H9 (cell line): ENCODE results near the gene ENTR1. TPM values are rescaled to one million over a fixed set of nuclear protein-coding genes. Genes with fewer than 3 reads are reported as not detected.

ENCODE experiments used
- DNase-seq: peaks from one replicate; pipeline ENCODE4 v3.0.0-alpha.2; 2017
- H2AFZ ChIP-seq: one replicate; pipeline ENCODE4 v1.6.1; 2013; ENCODE audit warnings: mild to moderate bottlenecking, low read length, control low read depth, moderate library complexity
- H2AK5ac ChIP-seq: 2 replicates; pipeline ENCODE4 v1.6.1; 2013; ENCODE audit warnings: low read length, control low read depth, mixed read lengths; ENCODE audit not compliant: insufficient read length
- H2BK120ac ChIP-seq: one replicate; pipeline ENCODE4 v1.6.1; 2013; ENCODE audit warnings: low read depth, mild to moderate bottlenecking, low read length, control low read depth, inconsistent platforms; ENCODE audit not compliant: poor library complexity, severe bottlenecking
- H2BK12ac ChIP-seq: 2 replicates; pipeline ENCODE4 v1.6.1; 2013; ENCODE audit warnings: low read length, control low read depth, mixed read lengths, low read depth; ENCODE audit not compliant: insufficient read length
- H2BK15ac ChIP-seq: 2 replicates; pipeline ENCODE4 v1.6.1; 2013; ENCODE audit warnings: low read depth, low read length, control low read depth
- H2BK20ac ChIP-seq: one replicate; pipeline ENCODE4 v1.6.1; 2013; ENCODE audit warnings: low read depth, mild to moderate bottlenecking, low read length, control low read depth, inconsistent platforms; ENCODE audit not compliant: poor library complexity, severe bottlenecking
- H2BK5ac ChIP-seq: 2 replicates; pipeline ENCODE4 v1.6.1; 2013; ENCODE audit warnings: low read length, control low read depth, mixed read lengths; ENCODE audit not compliant: insufficient read length
- H3K14ac ChIP-seq: 2 replicates; pipeline ENCODE4 v1.6.1; 2013; ENCODE audit warnings: low read length, control low read depth; ENCODE audit not compliant: insufficient read depth
- H3K18ac ChIP-seq: 2 replicates; pipeline ENCODE4 v1.6.1; 2013; ENCODE audit warnings: low read depth, mild to moderate bottlenecking, mixed read lengths, low read length, control low read depth; ENCODE audit not compliant: insufficient read length
- H3K23ac ChIP-seq: 2 replicates; pipeline ENCODE4 v1.6.1; 2013; ENCODE audit warnings: low read length, control low read depth, mixed read lengths, low read depth; ENCODE audit not compliant: insufficient read length
- H3K23me2 ChIP-seq: 2 replicates; pipeline ENCODE4 v1.6.1; 2013; ENCODE audit warnings: low read depth, mild to moderate bottlenecking, mixed read lengths, low read length, control low read depth; ENCODE audit not compliant: insufficient read length, poor library complexity, severe bottlenecking
- H3K27ac ChIP-seq: 2 replicates; pipeline ENCODE4 v1.5.1; 2013; ENCODE audit warnings: low read length, control low read depth, mixed read lengths, low read depth; ENCODE audit not compliant: insufficient read length
- H3K27me3 ChIP-seq: 2 replicates; pipeline ENCODE4 v1.6.1; 2013; ENCODE audit warnings: low read length, control low read depth, inconsistent platforms; ENCODE audit not compliant: insufficient read depth
- H3K4ac ChIP-seq: 2 replicates; pipeline ENCODE4 v1.6.1; 2013; ENCODE audit warnings: low read depth, mild to moderate bottlenecking, control low read depth, inconsistent platforms, low read length, moderate library complexity
- H3K4me1 ChIP-seq: 2 replicates; pipeline ENCODE4 v1.6.1; 2013; ENCODE audit warnings: low read length, control low read depth, inconsistent platforms; ENCODE audit not compliant: insufficient read depth
- H3K4me2 ChIP-seq: 2 replicates; pipeline ENCODE4 v1.6.1; 2013; ENCODE audit warnings: low read length, control low read depth, mixed read lengths; ENCODE audit not compliant: insufficient read length, insufficient read depth
- H3K56ac ChIP-seq: 2 replicates; pipeline ENCODE4 v1.6.1; 2013; ENCODE audit warnings: low read depth, mild to moderate bottlenecking, mixed read lengths, low read length, control low read depth; ENCODE audit not compliant: insufficient read length
- H3K79me1 ChIP-seq: 2 replicates; pipeline ENCODE4 v1.6.1; 2013; ENCODE audit warnings: low read depth, mild to moderate bottlenecking, moderate library complexity, low read length, control low read depth, inconsistent platforms; ENCODE audit not compliant: insufficient read depth, poor library complexity, severe bottlenecking
- H3K79me2 ChIP-seq: 2 replicates; pipeline ENCODE4 v1.6.1; 2013; ENCODE audit warnings: low read length, control low read depth, inconsistent platforms; ENCODE audit not compliant: insufficient read depth
- H3K9ac ChIP-seq: 2 replicates; pipeline ENCODE4 v1.6.1; 2013; ENCODE audit warnings: low read length, control low read depth, mixed read lengths; ENCODE audit not compliant: insufficient read length; ENCODE audit errors: extremely low read depth
- H3K9me3 ChIP-seq: one replicate; pipeline ENCODE4 v1.6.1; 2013; ENCODE audit warnings: low read depth, low read length, inconsistent platforms; ENCODE audit not compliant: control insufficient read depth
- H3T11ph ChIP-seq: one replicate; pipeline ENCODE4 v1.6.1; 2013; ENCODE audit warnings: mild to moderate bottlenecking, low read length, control low read depth, inconsistent platforms
- H4K20me1 ChIP-seq: one replicate; pipeline ENCODE4 v1.6.1; 2013; ENCODE audit not compliant: control insufficient read depth, insufficient read length, insufficient read depth
- H4K5ac ChIP-seq: 2 replicates; pipeline ENCODE4 v1.6.1; 2013; ENCODE audit warnings: low read depth, mild to moderate bottlenecking, mixed read lengths, low read length, control low read depth; ENCODE audit not compliant: insufficient read length
- H4K8ac ChIP-seq: replicated peaks from 2 replicates; pipeline ENCODE4 v1.6.1; 2013; ENCODE audit warnings: low read length, control low read depth, mixed read lengths, low read depth; ENCODE audit not compliant: insufficient read length
- H4K91ac ChIP-seq: 2 replicates; pipeline ENCODE4 v1.6.1; 2013; ENCODE audit warnings: low read depth, mild to moderate bottlenecking, moderate library complexity, mixed read lengths, low read length, control low read depth; ENCODE audit not compliant: insufficient read length
- H3K27ac Mint-ChIP-seq, 3 experiments: 2 replicates in 2 of 3; 3 replicates in 1 of 3; pipeline ENCODE4 v1.8.0; 2020 to 2021; ENCODE audit warnings: mixed read lengths in 3 of 3, mild to moderate bottlenecking in 1 of 3, moderate library complexity in 1 of 3
- H3K27me3 Mint-ChIP-seq: 2 replicates; pipeline ENCODE4 v1.8.0; 2021; ENCODE audit warnings: low read depth, mild to moderate bottlenecking, moderate library complexity, mixed read lengths
- H3K36me3 Mint-ChIP-seq, 3 experiments: 2 replicates in 2 of 3; 3 replicates in 1 of 3; pipeline ENCODE4 v1.8.0; 2020 to 2021; ENCODE audit warnings: low read depth in 3 of 3, mixed read lengths in 3 of 3; ENCODE audit not compliant: insufficient read depth in 1 of 3
- H3K4me1 Mint-ChIP-seq, 2 experiments: 2 replicates each; pipeline ENCODE4 v1.8.0; 2020; ENCODE audit warnings: mixed read lengths in 2 of 2
- H3K4me3 Mint-ChIP-seq, 2 experiments: 2 replicates in 1 of 2; 3 replicates in 1 of 2; pipeline ENCODE4 v1.8.0; 2020 to 2021; ENCODE audit warnings: mild to moderate bottlenecking in 2 of 2, mixed read lengths in 2 of 2, moderate library complexity in 1 of 2
- H3K9me3 Mint-ChIP-seq, 2 experiments: 2 replicates in 1 of 2; 3 replicates in 1 of 2; pipeline ENCODE4 v1.8.0; 2020; ENCODE audit warnings: mild to moderate bottlenecking in 2 of 2, mixed read lengths in 2 of 2, moderate library complexity in 1 of 2
- WGBS: extraction: QIAGEN DNeasy Blood & Tissue Kit; methylation state at CpG from one replicate; pipeline ENCODE4 v1.1.7; 2013; ENCODE audit warnings: missing lambda C conversion rate, low lambda C conversion rate, mixed read lengths; ENCODE audit not compliant: insufficient read length; ENCODE audit errors: extremely low coverage; 5-methylcytosine and 5-hydroxymethylcytosine counted together
- total RNA-seq: library from RNA; stranded (reverse); gene quantifications from 2 replicates; pipeline ENCODE4 v1.2.1, GENCODE V29; 2021
- TF ChIP-seq, protein P1 (sequence below): fragments of 200-600 bp; sonication (generic); conservative IDR thresholded peaks from 3 replicates; pipeline ENCODE4 v1.8.0; 2021; ENCODE audit warnings: antibody characterized with exemption, mild to moderate bottlenecking

ENTR1 gene
- total RNA-seq, 1 experiment from 2014 or later: 108 TPM

DNA sequence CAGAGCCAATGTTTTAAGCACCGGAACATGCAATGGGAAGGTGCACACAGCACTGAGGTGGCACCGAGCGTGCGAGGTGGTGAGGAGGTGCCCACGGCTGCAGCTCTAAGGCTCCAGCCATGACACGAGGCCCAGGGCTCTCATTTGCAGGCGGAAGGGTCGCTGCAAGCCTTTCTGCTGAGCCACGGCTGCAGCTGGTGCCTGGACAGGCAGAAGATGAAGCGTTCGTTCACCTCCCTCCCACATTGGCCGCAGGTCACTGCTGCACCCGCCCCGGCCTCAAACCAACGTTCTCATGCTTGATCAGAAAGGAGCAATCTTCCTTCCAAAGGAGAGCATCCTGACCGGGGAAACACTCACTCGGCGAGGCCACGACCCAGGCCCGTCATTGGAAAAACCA, 33.7 kb upstream of the ENTR1 start:
- Histone ChIP-seq H4K8ac (no peak overlapping the region), H4K5ac (no peak overlapping the region), H2BK15ac (no peak overlapping the region), H3K79me2 (no peaks in the 10 kb centered on the region), H2AK5ac (no peak overlapping the region), H2BK5ac (no peak overlapping the region), H4K20me1 (peaks cover 2% of the 10 kb centered on the region), H3K4me2 (no peak overlapping the region), H3K27me3 (no peaks in the 10 kb centered on the region), H2AFZ (no peak overlapping the region), H3K14ac (no peak overlapping the region), H3K4me1 (no peaks in the 10 kb centered on the region), H3K27ac (no peak overlapping the region), H3T11ph (no peak overlapping the region), H3K23ac (no peak overlapping the region), H3K56ac (no peak overlapping the region), H3K4ac (no peak overlapping the region), H3K9ac (no peak overlapping the region), H2BK12ac (no peak overlapping the region), H3K9me3 (no peaks in the 10 kb centered on the region), H3K23me2 (peaks cover 3% of the 10 kb centered on the region), H2BK20ac (no peak overlapping the region), H3K18ac (no peak overlapping the region), H4K91ac (no peak overlapping the region), H2BK120ac (no peak overlapping the region), H3K79me1 (no peaks in the 10 kb centered on the region)
- WGBS: no CpG with 5 or more reads among the region's 20 CpGs
- Mint-ChIP-seq H3K27me3 (no peaks in the 10 kb centered on the region), H3K9me3 (no peaks in the 10 kb centered on the region), H3K4me3 (no peak overlapping the region), H3K4me1 (no peaks in the 10 kb centered on the region), H3K36me3 (peaks cover 31 to 83% (median 70%) of the 10 kb centered on the region in 3 experiments), H3K27ac (no peak overlapping the region)
- DNase-seq: no peak
- TF ChIP-seq, protein P1, sequence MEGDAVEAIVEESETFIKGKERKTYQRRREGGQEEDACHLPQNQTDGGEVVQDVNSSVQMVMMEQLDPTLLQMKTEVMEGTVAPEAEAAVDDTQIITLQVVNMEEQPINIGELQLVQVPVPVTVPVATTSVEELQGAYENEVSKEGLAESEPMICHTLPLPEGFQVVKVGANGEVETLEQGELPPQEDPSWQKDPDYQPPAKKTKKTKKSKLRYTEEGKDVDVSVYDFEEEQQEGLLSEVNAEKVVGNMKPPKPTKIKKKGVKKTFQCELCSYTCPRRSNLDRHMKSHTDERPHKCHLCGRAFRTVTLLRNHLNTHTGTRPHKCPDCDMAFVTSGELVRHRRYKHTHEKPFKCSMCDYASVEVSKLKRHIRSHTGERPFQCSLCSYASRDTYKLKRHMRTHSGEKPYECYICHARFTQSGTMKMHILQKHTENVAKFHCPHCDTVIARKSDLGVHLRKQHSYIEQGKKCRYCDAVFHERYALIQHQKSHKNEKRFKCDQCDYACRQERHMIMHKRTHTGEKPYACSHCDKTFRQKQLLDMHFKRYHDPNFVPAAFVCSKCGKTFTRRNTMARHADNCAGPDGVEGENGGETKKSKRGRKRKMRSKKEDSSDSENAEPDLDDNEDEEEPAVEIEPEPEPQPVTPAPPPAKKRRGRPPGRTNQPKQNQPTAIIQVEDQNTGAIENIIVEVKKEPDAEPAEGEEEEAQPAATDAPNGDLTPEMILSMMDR: no peak
